CD4-positive, alpha-beta T cell treated with Interleukin-1 beta for 1 hour (primary cell): Measurements from ENCODE around the gene KIF22.
A peak's percentile ranks its signal among the peaks of the same experiment; 100 is the strongest.

Experiments
- DNase-seq, 2 donors: peaks; one replicate each; pipeline ENCODE4 v3.0.0-alpha.2; 2020 to 2022

Gene KIF22

GRCh38 chr16:29804455-29805231, 14.1 kb downstream of the KIF22 start:
- no peak for DNase-seq

- DNase-seq: peak; percentile 98
Measured at GRCh38 chr16:29805232-29806098, 14.9 kb downstream of the KIF22 start.

- DNase-seq: peak in 1 of 2 donors; percentile 79
Measured at GRCh38 chr16:29806099-29806579, 15.6 kb downstream of the KIF22 start, which contains the start of gene MAZ. MAZ (plus strand) TSS chr16:29806529; CDS start chr16:29806702, 173 bp downstream.

- peak; percentile 44 to 49 for DNase-seq
Measured at GRCh38 chr16:29806641-29807425, 16.3 kb downstream of the KIF22 start.

GRCh38 chr16:29807426-29808218, 17.1 kb downstream of the KIF22 start:
- peak; percentile 88 to 91 for DNase-seq

- peak; percentile 28 to 45 for DNase-seq
Measured at GRCh38 chr16:29808219-29808900, 17.8 kb downstream of the KIF22 start.

GRCh38 chr16:29809031-29809747, 18.6 kb downstream of the KIF22 start:
- DNase-seq: no peak

- peak; percentile 47 to 63 for DNase-seq
Measured at GRCh38 chr16:29809850-29810698, 19.5 kb downstream of the KIF22 start.

GRCh38 chr16:29810699-29811169, 20.2 kb downstream of the KIF22 start:
- no peak for DNase-seq

- DNase-seq: peak; percentile 83 to 87
Measured at GRCh38 chr16:29811170-29811895, 20.8 kb downstream of the KIF22 start.

GRCh38 chr16:29811896-29812665, 21.5 kb downstream of the KIF22 start, which contains the start of gene PRRT2:
PRRT2 (plus strand) TSS chr16:29812193; CDS start chr16:29813055, 862 bp downstream.
- DNase-seq: peak; percentile 49 to 58

- DNase-seq: no peak
Measured at GRCh38 chr16:29812754-29813643, 22.4 kb downstream of the KIF22 start.

GRCh38 chr16:29813644-29814562, 23.4 kb downstream of the KIF22 start:
- no peak for DNase-seq

GRCh38 chr16:29814592-29814991, 24.0 kb downstream of the KIF22 start:
- DNase-seq: no peak

GRCh38 chr16:29815032-29815721, 24.6 kb downstream of the KIF22 start:
- DNase-seq: no peak
